GM12865 (cell line): Measurements from ENCODE around the gene DNHD1.

Source experiments
- DNase-seq: peaks from one replicate; pipeline ENCODE4 v3.0.0; 2010; ENCODE audit warnings: low read depth
- H3K4me3 ChIP-seq: 2 replicates; pipeline ENCODE4 v1.5.1; 2011; ENCODE audit warnings: mild to moderate bottlenecking, low read depth, low read length, control low read depth
- CTCF ChIP-seq: IDR thresholded peaks from 2 replicates; pipeline ENCODE4 v1.5.1; 2011; ENCODE audit warnings: low read length, control low read depth, low read depth, inconsistent platforms; ENCODE audit not compliant: insufficient read depth; ENCODE audit errors: missing control alignments

The DNHD1 gene

GRCh38 chr11:6526411-6527135 is 29.5 kb downstream of the DNHD1 start:
- DNase-seq: no peak
- no peak for TF ChIP-seq CTCF
- no peak overlapping the region for H3K4me3 ChIP-seq

- no peak for TF ChIP-seq CTCF
- DNase-seq: no peak
- H3K4me3 ChIP-seq: no peak overlapping the region
Observed at GRCh38 chr11:6529266-6529665, 32.2 kb downstream of the DNHD1 start.

- TF ChIP-seq CTCF: no peak
- DNase-seq: no peak
- H3K4me3 ChIP-seq: no peak overlapping the region
Observed at GRCh38 chr11:6530848-6531247, 33.8 kb downstream of the DNHD1 start.

DNA sequence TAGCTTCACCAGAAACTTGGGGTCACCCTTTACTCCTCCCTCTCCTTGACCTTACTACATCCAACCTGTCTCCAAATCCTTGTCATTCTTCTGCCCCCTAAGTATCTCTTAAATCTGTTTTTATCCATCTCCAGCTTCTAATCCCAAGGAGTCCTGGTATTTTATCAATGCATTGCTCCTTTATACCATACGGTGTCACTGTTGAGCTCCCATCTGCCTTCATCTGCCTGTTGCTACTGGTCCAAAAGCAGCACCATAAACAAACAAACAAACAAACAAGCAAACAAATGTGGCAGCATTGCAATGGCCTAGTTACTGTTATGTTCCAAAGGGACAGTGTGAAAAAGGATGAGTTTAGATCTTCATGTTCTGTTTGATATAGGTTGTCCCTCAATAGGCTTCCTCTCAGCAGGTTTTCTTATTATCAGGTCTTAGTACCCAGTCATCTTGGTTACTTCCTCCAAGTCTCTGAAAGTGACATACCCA is 34.2 kb downstream of the DNHD1 start:
- H3K4me3 ChIP-seq: no peak overlapping the region
- peak; percentile 49 for DNase-seq

DNA sequence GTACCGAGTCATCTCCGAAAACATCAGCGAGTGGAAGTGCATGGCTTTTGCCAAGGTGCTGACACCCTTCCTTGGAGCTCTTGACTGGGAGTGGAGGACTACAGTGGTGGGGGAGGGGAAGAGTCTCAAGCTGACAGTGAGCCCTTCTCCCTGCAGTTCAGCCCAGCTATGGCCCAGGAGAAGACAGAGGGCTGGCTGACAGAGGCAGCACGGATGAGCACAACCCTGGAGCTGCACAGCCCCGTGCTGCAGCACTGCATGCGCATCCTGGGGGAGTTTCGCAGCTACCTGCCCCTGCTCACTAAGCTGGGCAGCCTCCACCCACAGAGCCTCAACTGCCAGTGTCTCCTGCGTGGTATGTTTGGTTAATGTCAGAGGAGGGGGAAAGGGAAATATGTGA is 41.4 kb downstream of the DNHD1 start:
- no peak for DNase-seq
- TF ChIP-seq CTCF: no peak
- H3K4me3 ChIP-seq: no peak overlapping the region

More for the DNA sequence above, 34.2 kb downstream of the DNHD1 start:
- TF ChIP-seq CTCF: peak; percentile 77

DNA sequence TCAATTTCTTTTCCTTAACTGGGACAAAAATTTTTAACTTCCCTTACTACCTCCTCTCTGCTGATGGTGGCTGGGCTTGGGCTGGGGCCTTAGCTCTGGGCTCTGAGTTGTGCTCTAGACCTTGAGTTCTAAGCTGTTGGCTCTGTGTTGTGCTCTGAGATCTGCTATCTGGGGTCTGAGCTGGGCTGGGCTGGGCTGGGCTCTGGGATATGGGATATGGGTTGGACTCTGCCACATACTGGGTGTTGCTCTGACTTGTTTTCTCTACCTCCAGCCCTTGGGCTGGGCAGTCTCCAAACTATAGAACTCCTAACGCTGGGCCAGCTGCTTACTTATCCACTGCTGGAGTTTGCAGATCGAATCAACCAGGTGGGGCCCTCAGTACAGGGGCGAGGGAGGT is 41.9 kb downstream of the DNHD1 start:
- no peak for TF ChIP-seq CTCF
- DNase-seq: no peak
- H3K4me3 ChIP-seq: no peak overlapping the region
